T1000 (cell line): ENCODE results near the gene DENND1C.

Source experiments
- DNase-seq: peaks from one replicate; lab custom pipeline; 2025; ENCODE audit warnings: mixed read lengths; lab: John Stamatoyannopoulos, UW

DENND1C gene

GRCh38 chr19:6481541-6482342, at the start of gene DENND1C:
TSS of gene DENND1C (minus strand) at chr19:6481787. CDS start at chr19:6481695, 92 bp downstream.
- no peak for DNase-seq

- peak; percentile 6 for DNase-seq
Measured at GRCh38 chr19:6530386-6531162, 49.0 kb upstream of the DENND1C start, which contains the start of gene TNFSF9. TSS of gene TNFSF9 (plus strand) at chr19:6531026. CDS start at chr19:6531037, 11 bp downstream.

- DNase-seq = no peak
Measured at GRCh38 chr19:6529937-6530385, 48.4 kb upstream of the DENND1C start.

- DNase-seq = no peak
Measured at GRCh38 chr19:6529351-6529750, 47.8 kb upstream of the DENND1C start.

GRCh38 chr19:6528544-6529121, 47.0 kb upstream of the DENND1C start:
- DNase-seq = no peak

- DNase-seq = no peak
Measured at GRCh38 chr19:6527893-6528543, 46.4 kb upstream of the DENND1C start.

GRCh38 chr19:6524311-6524710, 42.7 kb upstream of the DENND1C start:
- no peak for DNase-seq

- no peak for DNase-seq
Measured at GRCh38 chr19:6522712-6523111, 41.1 kb upstream of the DENND1C start.

GRCh38 chr19:6521718-6522646, 40.4 kb upstream of the DENND1C start:
- no peak for DNase-seq

- no peak for DNase-seq
Measured at GRCh38 chr19:6519289-6519688, 37.7 kb upstream of the DENND1C start.

- DNase-seq = no peak
Measured at GRCh38 chr19:6518145-6518911, 36.7 kb upstream of the DENND1C start.

- no peak for DNase-seq
Measured at GRCh38 chr19:6516659-6517291, 35.2 kb upstream of the DENND1C start.

GRCh38 chr19:6516018-6516658, 34.6 kb upstream of the DENND1C start:
- DNase-seq = no peak

- DNase-seq = no peak
Measured at GRCh38 chr19:6514926-6515544, 33.4 kb upstream of the DENND1C start.

- no peak for DNase-seq
Measured at GRCh38 chr19:6514089-6514488, 32.5 kb upstream of the DENND1C start.

GRCh38 chr19:6510618-6511017, 29.0 kb upstream of the DENND1C start:
- DNase-seq = no peak

- DNase-seq = no peak
Measured at GRCh38 chr19:6509118-6509971, 27.8 kb upstream of the DENND1C start.
